MM.1S (cell line): ENCODE data around the gene DBNDD1.

ENCODE experiments used
- DNase-seq: peaks from one replicate; pipeline ENCODE4 v3.0.0-alpha.2; 2015
- H2AFZ ChIP-seq: fragments of 300-600 bp; sonication (generic); 2 replicates; pipeline ENCODE4 v1.6.0; 2016; ENCODE audit warnings: antibody characterized with exemption, low read length
- H3F3A ChIP-seq: fragments of 300-600 bp; sonication (generic); 2 replicates; pipeline ENCODE4 v1.6.1; 2016; ENCODE audit warnings: mild to moderate bottlenecking, antibody characterized with exemption, low read length, moderate library complexity, mixed read lengths; ENCODE audit not compliant: insufficient read depth
- H3K27ac ChIP-seq: fragments of 300-600 bp; sonication (generic); 2 replicates; pipeline ENCODE4 v1.5.1; 2016; ENCODE audit warnings: mild to moderate bottlenecking, low read length
- H3K27me3 ChIP-seq: fragments of 300-600 bp; sonication (generic); replicated peaks from 2 replicates; pipeline ENCODE4 v1.6.0; 2016; ENCODE audit warnings: low read length; ENCODE audit not compliant: insufficient read depth
- H3K36me3 ChIP-seq: fragments of 300-600 bp; sonication (generic); replicated peaks from 2 replicates; pipeline ENCODE4 v1.6.1; 2016; ENCODE audit warnings: mild to moderate bottlenecking, low read length, mixed read lengths; ENCODE audit not compliant: insufficient read depth
- H3K4me1 ChIP-seq: fragments of 300-600 bp; sonication (generic); 2 replicates; pipeline ENCODE4 v1.6.1; 2016; ENCODE audit warnings: low read length, mixed read lengths
- H3K4me2 ChIP-seq: fragments of 300-600 bp; sonication (generic); 2 replicates; pipeline ENCODE4 v1.6.0; 2016; ENCODE audit warnings: low read depth, low read length
- H3K4me3 ChIP-seq: fragments of 300-600 bp; sonication (generic); 2 replicates; pipeline ENCODE4 v1.5.1; 2016; ENCODE audit warnings: low read length, mixed read lengths
- H3K79me2 ChIP-seq: fragments of 300-600 bp; sonication (generic); 2 replicates; pipeline ENCODE4 v1.6.1; 2016; ENCODE audit warnings: mixed run types, low read length, mixed read lengths
- H3K9ac ChIP-seq: fragments of 300-600 bp; sonication (generic); 2 replicates; pipeline ENCODE4 v1.6.1; 2016; ENCODE audit warnings: low read length, mixed read lengths
- H3K9me2 ChIP-seq: fragments of 300-600 bp; sonication (generic); replicated peaks from 2 replicates; pipeline ENCODE4 v1.6.1; 2016; ENCODE audit warnings: mild to moderate bottlenecking, low read length, mixed read lengths; ENCODE audit not compliant: insufficient read depth
- H3K9me3 ChIP-seq: fragments of 300-600 bp; sonication (generic); replicated peaks from 2 replicates; pipeline ENCODE4 v1.6.1; 2016; ENCODE audit warnings: mild to moderate bottlenecking, low read length, mixed read lengths; ENCODE audit not compliant: insufficient read depth
- H4K20me1 ChIP-seq: fragments of 300-600 bp; sonication (generic); 2 replicates; pipeline ENCODE4 v1.6.1; 2016; ENCODE audit warnings: mild to moderate bottlenecking, low read length, moderate library complexity, mixed read lengths; ENCODE audit not compliant: insufficient read depth
- CTCF ChIP-seq: fragments of 300-600 bp; sonication (generic); IDR thresholded peaks from 2 replicates; pipeline ENCODE4 v1.5.1; 2016; ENCODE audit warnings: antibody characterized with exemption, low read length, mixed read lengths
- EZH2 ChIP-seq: fragments of 300-600 bp; sonication (generic); optimal IDR thresholded peaks from 2 replicates; pipeline ENCODE3; 2017; ENCODE audit warnings: low read depth, mild to moderate bottlenecking, antibody characterized with exemption, low read length, mixed read lengths
- EZH2phosphoT487 ChIP-seq: fragments of 300-600 bp; sonication (generic); IDR thresholded peaks from 2 replicates; pipeline ENCODE4 v1.6.1; 2018; ENCODE audit warnings: antibody characterized with exemption, low read length

Gene DBNDD1

GRCh38 chr16:90035902-90036301, 16.6 kb upstream of the DBNDD1 start:
- Histone ChIP-seq H2AFZ (no peak overlapping the region), H3F3A (no peaks in the 10 kb centered on the region), H3K79me2 (no peaks in the 10 kb centered on the region), H3K9ac (no peak overlapping the region), H3K4me1 (no peaks in the 10 kb centered on the region), H3K9me2 (no peaks in the 10 kb centered on the region), H3K36me3 (no peaks in the 10 kb centered on the region), H3K27me3 (no peaks in the 10 kb centered on the region), H3K4me2 (no peak overlapping the region), H3K4me3 (no peak overlapping the region), H3K9me3 (no peaks in the 10 kb centered on the region), H3K27ac (no peak overlapping the region), H4K20me1 (no peaks in the 10 kb centered on the region)
- no peak for DNase-seq
- TF ChIP-seq EZH2: no peak
- TF ChIP-seq CTCF: no peak
- TF ChIP-seq EZH2phosphoT487: no peak

GRCh38 chr16:90034504-90034903, 15.2 kb upstream of the DBNDD1 start:
- no peaks in the 10 kb centered on the region for H3K9me3 ChIP-seq
- no peak for DNase-seq
- H3K27ac ChIP-seq: no peak overlapping the region
- H3K9ac ChIP-seq: no peak overlapping the region
- no peaks in the 10 kb centered on the region for H3K79me2 ChIP-seq
- H3K4me3 ChIP-seq: no peak overlapping the region
- no peak for TF ChIP-seq EZH2
- TF ChIP-seq EZH2phosphoT487: no peak
- no peak for TF ChIP-seq CTCF
- no peak overlapping the region for H3K4me2 ChIP-seq
- no peaks in the 10 kb centered on the region for H3K27me3 ChIP-seq
- H3F3A ChIP-seq: no peaks in the 10 kb centered on the region
- H4K20me1 ChIP-seq: no peaks in the 10 kb centered on the region
- no peaks in the 10 kb centered on the region for H3K4me1 ChIP-seq
- H3K36me3 ChIP-seq: no peaks in the 10 kb centered on the region
- no peak overlapping the region for H2AFZ ChIP-seq
- H3K9me2 ChIP-seq: no peaks in the 10 kb centered on the region

GRCh38 chr16:90033387-90033786, 14.1 kb upstream of the DBNDD1 start:
- H4K20me1 ChIP-seq: no peaks in the 10 kb centered on the region

More at GRCh38 chr16:90033387-90033786, 14.1 kb upstream of the DBNDD1 start:
- Histone ChIP-seq H3K9me2 (no peaks in the 10 kb centered on the region), H3F3A (no peaks in the 10 kb centered on the region), H3K9me3 (no peaks in the 10 kb centered on the region), H3K4me2 (no peak overlapping the region), H3K36me3 (no peaks in the 10 kb centered on the region), H3K27ac (no peak overlapping the region), H3K27me3 (no peaks in the 10 kb centered on the region), H3K4me3 (no peak overlapping the region), H3K4me1 (no peaks in the 10 kb centered on the region), H3K9ac (no peak overlapping the region), H3K79me2 (no peaks in the 10 kb centered on the region), H2AFZ (no peak overlapping the region)
- no peak for DNase-seq
- TF ChIP-seq EZH2 (no peak), CTCF (no peak), EZH2phosphoT487 (no peak)
